Ishikawa (cell line): Measurements from ENCODE around the gene IPO13.

Source experiments
- CEBPB ChIP-seq: IDR thresholded peaks from 2 replicates; pipeline ENCODE4 v1.6.1; 2012
- EGR1 ChIP-seq: IDR thresholded peaks from 2 replicates; pipeline ENCODE4 v1.6.1; 2012
- YY1 ChIP-seq: IDR thresholded peaks from 2 replicates; pipeline ENCODE4 v1.6.1; 2012; ENCODE audit warnings: low read depth
- ZBTB7A ChIP-seq: IDR thresholded peaks from 2 replicates; pipeline ENCODE4 v1.6.1; 2012; ENCODE audit warnings: low read depth
- TF ChIP-seq, protein P1 (sequence below): IDR thresholded peaks from 2 replicates; pipeline ENCODE4 v1.6.1; 2012

DNA sequence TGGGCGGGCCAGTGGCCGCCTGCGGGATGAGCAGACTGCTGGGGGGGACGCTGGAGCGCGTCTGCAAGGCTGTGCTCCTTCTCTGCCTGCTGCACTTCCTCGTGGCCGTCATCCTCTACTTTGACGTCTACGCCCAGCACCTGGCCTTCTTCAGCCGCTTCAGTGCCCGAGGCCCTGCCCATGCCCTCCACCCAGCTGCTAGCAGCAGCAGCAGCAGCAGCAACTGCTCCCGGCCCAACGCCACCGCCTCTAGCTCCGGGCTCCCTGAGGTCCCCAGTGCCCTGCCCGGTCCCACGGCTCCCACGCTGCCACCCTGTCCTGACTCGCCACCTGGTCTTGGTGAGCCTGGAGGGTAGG is 34.4 kb downstream of the IPO13 start:
- TF ChIP-seq YY1 (no peak), CEBPB (no peak), ZBTB7A (no peak), EGR1 (no peak)
- TF ChIP-seq, protein P1, sequence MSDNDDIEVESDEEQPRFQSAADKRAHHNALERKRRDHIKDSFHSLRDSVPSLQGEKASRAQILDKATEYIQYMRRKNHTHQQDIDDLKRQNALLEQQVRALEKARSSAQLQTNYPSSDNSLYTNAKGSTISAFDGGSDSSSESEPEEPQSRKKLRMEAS = no peak
